Activated CD4-positive, alpha-beta T cell treated with anti-CD3 and anti-CD28 coated beads, Interleukin-2, Interleukin-6, amounts not matched to agents 100 ng/mL and 50 ng/mL, durations not matched to agents 16 hours and 8 hours (primary cell): ENCODE data around the gene TNFRSF12A.
A peak's percentile ranks its signal among the peaks of the same experiment; 100 is the strongest.

Source experiments
- DNase-seq: peaks from one replicate; pipeline ENCODE4 v3.0.0-alpha.2; 2020

Gene TNFRSF12A

GRCh38 chr16:3020247-3020603 lies at the start of gene TNFRSF12A:
Gene TNFRSF12A, plus strand, starts transcription at chr16:3020368. Its CDS starts 30 bp downstream, at chr16:3020398.
- peak; percentile 86 for DNase-seq

- DNase-seq = no peak
These were observed 49.6 kb upstream of the TNFRSF12A start for GRCh38 chr16:2970563-2970962.

- DNase-seq = no peak
These were observed 48.8 kb upstream of the TNFRSF12A start for GRCh38 chr16:2971134-2971984.

- no peak for DNase-seq
These were observed 48.0 kb upstream of the TNFRSF12A start for GRCh38 chr16:2971985-2972784.

GRCh38 chr16:2973093-2973492 lies 47.1 kb upstream of the TNFRSF12A start:
- no peak for DNase-seq

GRCh38 chr16:2973605-2974318 lies 46.4 kb upstream of the TNFRSF12A start:
- DNase-seq = no peak

- DNase-seq = no peak
These were observed 45.7 kb upstream of the TNFRSF12A start for GRCh38 chr16:2974319-2975056.

- DNase-seq = no peak
These were observed 44.9 kb upstream of the TNFRSF12A start for GRCh38 chr16:2975161-2975795.

GRCh38 chr16:2976201-2976600 lies 44.0 kb upstream of the TNFRSF12A start:
- no peak for DNase-seq

- no peak for DNase-seq
These were observed 43.5 kb upstream of the TNFRSF12A start for GRCh38 chr16:2976673-2977072.

- no peak for DNase-seq
These were observed 42.7 kb upstream of the TNFRSF12A start for GRCh38 chr16:2977440-2977839.

- peak; percentile 50 for DNase-seq
These were observed 40.4 kb upstream of the TNFRSF12A start for GRCh38 chr16:2979669-2980226.

- peak; percentile 97 for DNase-seq
These were observed 39.7 kb upstream of the TNFRSF12A start, which contains the start of gene PKMYT1 for GRCh38 chr16:2980227-2981176. Gene PKMYT1, minus strand, starts transcription at chr16:2980446. Its CDS starts 789 bp downstream, at chr16:2979657.

- DNase-seq = no peak
These were observed 38.8 kb upstream of the TNFRSF12A start for GRCh38 chr16:2981177-2981898.

GRCh38 chr16:2981899-2982250 lies 38.3 kb upstream of the TNFRSF12A start:
- no peak for DNase-seq

GRCh38 chr16:2982402-2982801 lies 37.8 kb upstream of the TNFRSF12A start:
- DNase-seq = no peak

- peak; percentile 89 for DNase-seq
These were observed 36.4 kb upstream of the TNFRSF12A start for GRCh38 chr16:2983706-2984136.

- no peak for DNase-seq
These were observed 34.7 kb upstream of the TNFRSF12A start for GRCh38 chr16:2985462-2985861.

GRCh38 chr16:2985893-2986355 lies 34.2 kb upstream of the TNFRSF12A start:
- no peak for DNase-seq
